B cell (primary cell): ENCODE measurements around the gene CATSPER1. TPM values are rescaled to one million over a fixed set of nuclear protein-coding genes. Genes with fewer than 3 reads are reported as not detected.

ENCODE experiments used
- polyA plus RNA-seq: library from polyadenylated mRNA; depleted of rRNA; stranded (reverse); fragments of >200 nt; gene quantifications from 2 replicates; pipeline ENCODE4 v1.2.3, GENCODE V29; 2012
- total RNA-seq, 2 donors: library from RNA; stranded (reverse); fragments of 120-200 nt in 1 of 2; gene quantifications; 1 replicate in 1 of 2; 2 replicates in 1 of 2; pipeline versions ENCODE4 v1.2.3 to v1.2.4, GENCODE V29; 2013 to 2022

CATSPER1 gene
- total and polyA plus RNA-seq, 2 donors (not counting 1 experiment from before 2014, with no cell fraction given) = not detected

Other genes starting within 250 kb of the CATSPER1 start
- 25.2 and 26.3 TPM in 2 replicates for gene AP5B1, start 245.5 kb downstream of the CATSPER1 start, total RNA-seq
- gene AP5B1, start 245.5 kb downstream of the CATSPER1 start, polyA plus RNA-seq = 9.4 and 9.6 TPM in 2 replicates
- 0.15 and 0.17 TPM in 2 replicates for gene OVOL1, start 239.4 kb downstream of the CATSPER1 start, total RNA-seq
- 0.09 and 0.66 TPM in 2 replicates for gene OVOL1, start 239.4 kb downstream of the CATSPER1 start, polyA plus RNA-seq
- gene SNX32, start 192.5 kb downstream of the CATSPER1 start, total RNA-seq = 0.34 and 0.57 TPM in 2 replicates
- 0.89 and 8.8 TPM in 2 replicates for gene SNX32, start 192.5 kb downstream of the CATSPER1 start, polyA plus RNA-seq
- gene CFL1, start 168.3 kb downstream of the CATSPER1 start, total RNA-seq = 439 and 455 TPM in 2 replicates
- 530 and 990 TPM in 2 replicates for gene CFL1, start 168.3 kb downstream of the CATSPER1 start, polyA plus RNA-seq
- 71.1 and 74.5 TPM in 2 replicates for gene MUS81, start 166.0 kb downstream of the CATSPER1 start, total RNA-seq
- gene MUS81, start 166.0 kb downstream of the CATSPER1 start, polyA plus RNA-seq = 134 and 135 TPM in 2 replicates
- 9.5 and 11.7 TPM in 2 replicates for gene EFEMP2, start 153.7 kb downstream of the CATSPER1 start, total RNA-seq
- gene EFEMP2, start 153.7 kb downstream of the CATSPER1 start, polyA plus RNA-seq = 13.3 and 14.7 TPM in 2 replicates
- 0.84 and 1.3 TPM in 2 replicates for gene CTSW, start 146.6 kb downstream of the CATSPER1 start, total RNA-seq
- 4.6 and 5.4 TPM in 2 replicates for gene CTSW, start 146.6 kb downstream of the CATSPER1 start, polyA plus RNA-seq
- gene FIBP, start 138.0 kb downstream of the CATSPER1 start, total RNA-seq = 59.8 and 63.4 TPM in 2 replicates
- 94.9 and 128 TPM in 2 replicates for gene FIBP, start 138.0 kb downstream of the CATSPER1 start, polyA plus RNA-seq
- gene CCDC85B, start 135.8 kb downstream of the CATSPER1 start, total RNA-seq = 16.8 and 18.2 TPM in 2 replicates
- 21.8 and 39.5 TPM in 2 replicates for gene CCDC85B, start 135.8 kb downstream of the CATSPER1 start, polyA plus RNA-seq
- gene FOSL1, start 126.1 kb downstream of the CATSPER1 start, total RNA-seq = not detected in 2 replicates
- gene FOSL1, start 126.1 kb downstream of the CATSPER1 start, polyA plus RNA-seq = 2.3 and 4.8 TPM in 2 replicates
- gene C11orf68, start 107.4 kb downstream of the CATSPER1 start, total RNA-seq = 50.6 and 57.6 TPM in 2 replicates
- gene C11orf68, start 107.4 kb downstream of the CATSPER1 start, polyA plus RNA-seq = 16.6 and 34.9 TPM in 2 replicates
- 62.9 and 71.7 TPM in 2 replicates for gene DRAP1, start 107.1 kb downstream of the CATSPER1 start, total RNA-seq
- 83.9 and 90.2 TPM in 2 replicates for gene DRAP1, start 107.1 kb downstream of the CATSPER1 start, polyA plus RNA-seq
- gene TSGA10IP, start 81.0 kb downstream of the CATSPER1 start, total RNA-seq = not detected in 2 replicates
- gene TSGA10IP, start 81.0 kb downstream of the CATSPER1 start, polyA plus RNA-seq = not detected in 2 replicates
- 97.4 and 102 TPM in 2 replicates for gene SART1, start 64.7 kb downstream of the CATSPER1 start, total RNA-seq
- gene SART1, start 64.7 kb downstream of the CATSPER1 start, polyA plus RNA-seq = 57.1 and 74.5 TPM in 2 replicates
- gene EIF1AD, start 24.3 kb downstream of the CATSPER1 start, total RNA-seq = 61.0 and 65.2 TPM in 2 replicates
- 56.9 and 100 TPM in 2 replicates for gene EIF1AD, start 24.3 kb downstream of the CATSPER1 start, polyA plus RNA-seq
- 99.3 and 99.5 TPM in 2 replicates for gene BANF1, start 24.0 kb downstream of the CATSPER1 start, total RNA-seq
- 74.3 and 75.7 TPM in 2 replicates for gene BANF1, start 24.0 kb downstream of the CATSPER1 start, polyA plus RNA-seq
- gene CST6, start 14.5 kb downstream of the CATSPER1 start, total RNA-seq = not detected in 2 replicates
- gene CST6, start 14.5 kb downstream of the CATSPER1 start, polyA plus RNA-seq = not detected in 2 replicates
- gene GAL3ST3, start 22.7 kb upstream of the CATSPER1 start, total RNA-seq = not detected in 2 replicates
- gene GAL3ST3, start 22.7 kb upstream of the CATSPER1 start, polyA plus RNA-seq = not detected in 2 replicates
- gene SF3B2, start 25.9 kb upstream of the CATSPER1 start, total RNA-seq = 205 and 214 TPM in 2 replicates
- gene SF3B2, start 25.9 kb upstream of the CATSPER1 start, polyA plus RNA-seq = 123 and 139 TPM in 2 replicates
- gene PACS1, start 43.8 kb upstream of the CATSPER1 start, total RNA-seq = 303 and 325 TPM in 2 replicates
- 121 and 131 TPM in 2 replicates for gene PACS1, start 43.8 kb upstream of the CATSPER1 start, polyA plus RNA-seq
- 47.7 and 49.2 TPM in 2 replicates for gene KLC2, start 231.2 kb upstream of the CATSPER1 start, total RNA-seq
- gene KLC2, start 231.2 kb upstream of the CATSPER1 start, polyA plus RNA-seq = 24.1 and 26.9 TPM in 2 replicates
- gene RAB1B, start 242.2 kb upstream of the CATSPER1 start, total RNA-seq = 76.0 and 77.8 TPM in 2 replicates
- gene RAB1B, start 242.2 kb upstream of the CATSPER1 start, polyA plus RNA-seq = 61.7 and 77.1 TPM in 2 replicates